Testis (tissue), 3 donors: ENCODE results near the gene LGALS12. TPM values are rescaled to one million over a fixed set of nuclear protein-coding genes. Genes with fewer than 3 reads are reported as not detected.
A peak's percentile ranks its signal among the peaks of the same experiment; 100 is the strongest.

ENCODE experiments used
- DNase-seq: peaks from one replicate; pipeline ENCODE4 v3.0.0-alpha.2; 2019
- H3K27ac ChIP-seq, 2 donors: fragments of 200-600 bp; sonication (generic); one replicate each; pipeline ENCODE4 v1.5.1; 2019
- H3K27me3 ChIP-seq: fragments of 200-600 bp; sonication (generic); one replicate; pipeline ENCODE4 v1.5.1; 2019
- H3K36me3 ChIP-seq: fragments of 200-600 bp; sonication (generic); one replicate; pipeline ENCODE4 v1.5.1; 2017; ENCODE audit warnings: low read depth; ENCODE audit errors: missing control alignments
- H3K4me1 ChIP-seq: fragments of 200-600 bp; sonication (generic); one replicate; pipeline ENCODE4 v1.5.1; 2019
- H3K4me3 ChIP-seq, 2 donors: fragments of 200-600 bp; sonication (generic); one replicate each; pipeline ENCODE4 v1.5.1; 2017 to 2019
- H3K9me3 ChIP-seq: fragments of 200-600 bp; sonication (generic); one replicate; pipeline ENCODE4 v1.5.1; 2017
- POLR2A ChIP-seq: fragments of 450-650 bp; IDR thresholded peaks from one replicate; pipeline ENCODE4 v1.6.1; 2017; ENCODE audit warnings: antibody characterized with exemption, mild to moderate bottlenecking, moderate library complexity
- WGBS, 2 donors: methylation state at CpG; one replicate each; pipeline ENCODE4 v1.1.5; 2018; 5-methylcytosine and 5-hydroxymethylcytosine counted together
- intact Hi-C: fragments of 100-400 bp; cut with DNase I; formaldehyde crosslinking; loops from one replicate; pipeline ENCODE4 v1.15.1; 2023; ENCODE audit warnings: low total_unique reads
- polyA plus RNA-seq: library from polyadenylated mRNA; stranded (reverse); fragments of 350-450 nt; fragmentation: Illumina TruSeq; extraction: RNeasy Lipid Tissue Mini Kit (QIAGEN cat#74804); gene quantifications from one replicate; pipeline ENCODE4 v1.2.3, GENCODE V29; 2014; ENCODE audit warnings: low read depth, low replicate concordance; ENCODE audit not compliant: insufficient read depth
- total RNA-seq, 2 donors: library from RNA; depleted of rRNA; stranded (reverse); fragments of >200 nt; gene quantifications; one replicate each; pipeline ENCODE4 v1.2.3, GENCODE V29; 2016
- TF ChIP-seq, protein P1 (sequence below), 3 experiments: fragments of 450-650 bp in 2 of 3; fragments of 200-600 bp in 1 of 3; sonication (generic) in 1 of 3; IDR thresholded peaks; one replicate each; pipeline ENCODE4 v1.5.1; 2016 to 2019; ENCODE audit warnings: antibody characterized with exemption in 3 of 3, mild to moderate bottlenecking in 2 of 3, moderate library complexity in 1 of 3

LGALS12 gene
- total and polyA plus RNA-seq, 3 donors from 2014 or later: 0.37 TPM; not detected in 2

DNA sequence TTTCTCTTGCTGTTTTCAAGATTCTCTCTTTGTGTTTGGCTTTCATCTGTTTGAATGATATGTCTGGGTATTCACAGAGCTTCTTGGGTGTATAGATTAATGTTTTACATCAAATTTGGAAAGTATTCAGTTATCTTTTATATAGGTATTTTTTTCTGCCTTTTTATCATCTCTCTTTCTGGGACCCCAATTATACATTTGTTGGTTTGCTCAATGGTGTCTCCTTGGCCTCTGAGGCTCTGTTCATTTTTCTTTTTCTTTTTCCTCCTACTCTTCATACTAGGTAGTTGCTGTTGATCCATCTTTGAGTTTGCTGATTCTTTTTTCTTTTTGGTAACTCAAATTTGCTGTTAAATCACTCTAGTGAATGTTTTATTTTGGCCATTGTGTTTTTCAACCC, 29.3 kb upstream of the LGALS12 start:
- no peaks in the 10 kb centered on the region for H3K9me3 ChIP-seq
- peaks cover 5% of the 10 kb centered on the region for H3K4me1 ChIP-seq
- intact Hi-C loops: no loop called here
- H3K36me3 ChIP-seq: no peaks in the 10 kb centered on the region
- TF ChIP-seq, protein P1, sequence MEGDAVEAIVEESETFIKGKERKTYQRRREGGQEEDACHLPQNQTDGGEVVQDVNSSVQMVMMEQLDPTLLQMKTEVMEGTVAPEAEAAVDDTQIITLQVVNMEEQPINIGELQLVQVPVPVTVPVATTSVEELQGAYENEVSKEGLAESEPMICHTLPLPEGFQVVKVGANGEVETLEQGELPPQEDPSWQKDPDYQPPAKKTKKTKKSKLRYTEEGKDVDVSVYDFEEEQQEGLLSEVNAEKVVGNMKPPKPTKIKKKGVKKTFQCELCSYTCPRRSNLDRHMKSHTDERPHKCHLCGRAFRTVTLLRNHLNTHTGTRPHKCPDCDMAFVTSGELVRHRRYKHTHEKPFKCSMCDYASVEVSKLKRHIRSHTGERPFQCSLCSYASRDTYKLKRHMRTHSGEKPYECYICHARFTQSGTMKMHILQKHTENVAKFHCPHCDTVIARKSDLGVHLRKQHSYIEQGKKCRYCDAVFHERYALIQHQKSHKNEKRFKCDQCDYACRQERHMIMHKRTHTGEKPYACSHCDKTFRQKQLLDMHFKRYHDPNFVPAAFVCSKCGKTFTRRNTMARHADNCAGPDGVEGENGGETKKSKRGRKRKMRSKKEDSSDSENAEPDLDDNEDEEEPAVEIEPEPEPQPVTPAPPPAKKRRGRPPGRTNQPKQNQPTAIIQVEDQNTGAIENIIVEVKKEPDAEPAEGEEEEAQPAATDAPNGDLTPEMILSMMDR (IDR thresholded peaks at IDR 0.05): no peak
- TF ChIP-seq POLR2A: no peak
- H3K27ac ChIP-seq: no peak overlapping the region
- DNase-seq: no peak
- no peaks in the 10 kb centered on the region for H3K27me3 ChIP-seq
- no peak overlapping the region for H3K4me3 ChIP-seq

DNA sequence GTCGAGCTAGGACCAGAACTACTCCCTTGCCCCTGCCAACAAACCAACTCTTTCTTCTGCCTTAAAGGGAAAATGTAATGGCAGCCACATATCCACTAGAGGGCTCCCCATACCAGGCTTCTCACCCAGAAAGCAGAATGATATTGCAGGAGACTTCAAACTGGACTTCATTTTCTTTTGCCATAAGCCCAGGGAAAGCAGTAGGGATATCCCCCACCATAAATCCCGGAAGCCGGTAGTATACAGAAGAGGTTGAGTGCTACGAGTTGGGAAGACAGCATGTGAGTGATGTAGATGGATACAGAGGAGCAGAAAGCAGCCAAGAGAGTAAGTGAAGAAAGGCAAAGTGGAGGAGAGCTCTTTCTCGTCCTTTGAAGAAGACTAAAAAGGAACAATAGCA, 27.0 kb upstream of the LGALS12 start:
- no peaks in the 10 kb centered on the region for H3K36me3 ChIP-seq
- WGBS, 2 donors: 8 to 9% methylated on average over 5 of the region's 5 CpGs
- TF ChIP-seq POLR2A: no peak
- TF ChIP-seq, protein P1 (IDR thresholded peaks at IDR 0.05): peak; percentile 72 to 94 (median 86)
- intact Hi-C loops: no loop called here
- no peak overlapping the region for H3K4me3 ChIP-seq
- peak; percentile 73 for DNase-seq
- H3K27me3 ChIP-seq: no peaks in the 10 kb centered on the region
- peaks cover 5% of the 10 kb centered on the region for H3K4me1 ChIP-seq
- no peak overlapping the region for H3K27ac ChIP-seq
- no peaks in the 10 kb centered on the region for H3K9me3 ChIP-seq

DNA sequence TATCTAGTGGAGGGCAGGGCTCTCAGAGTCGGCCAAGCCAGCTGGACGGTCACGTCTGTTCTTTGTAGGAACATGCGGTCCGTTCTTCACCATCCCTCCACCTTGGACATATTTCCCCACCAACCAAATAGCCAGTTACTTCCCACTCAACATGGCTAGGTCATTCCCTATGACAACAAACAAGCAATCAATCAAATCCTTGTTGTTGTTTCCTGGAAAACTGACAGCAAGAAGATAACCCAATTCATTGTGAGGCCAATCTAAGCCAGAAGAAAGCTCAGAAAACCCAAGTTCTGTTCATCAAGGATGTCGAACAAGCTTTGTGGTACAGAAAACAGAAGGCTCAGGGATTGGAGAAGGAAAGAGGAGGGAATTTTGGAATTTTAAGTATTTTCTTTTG, 25.8 kb upstream of the LGALS12 start:
- no peaks in the 10 kb centered on the region for H3K27me3 ChIP-seq
- no peak for TF ChIP-seq POLR2A
- TF ChIP-seq, protein P1 (IDR thresholded peaks at IDR 0.05): no peak
- H3K4me1 ChIP-seq: peaks cover 5% of the 10 kb centered on the region
- no peak overlapping the region for H3K27ac ChIP-seq
- H3K9me3 ChIP-seq: no peaks in the 10 kb centered on the region
- intact Hi-C loops: loop anchor here (10.0 kb wide), 1 partner anchor 155 kb away; no protein-coding TSS in a partner anchor
- no peaks in the 10 kb centered on the region for H3K36me3 ChIP-seq
- H3K4me3 ChIP-seq: no peak overlapping the region
- DNase-seq: no peak
- 78 to 91% methylated on average over 6 of the region's 6 CpGs for WGBS, 2 donors

DNA sequence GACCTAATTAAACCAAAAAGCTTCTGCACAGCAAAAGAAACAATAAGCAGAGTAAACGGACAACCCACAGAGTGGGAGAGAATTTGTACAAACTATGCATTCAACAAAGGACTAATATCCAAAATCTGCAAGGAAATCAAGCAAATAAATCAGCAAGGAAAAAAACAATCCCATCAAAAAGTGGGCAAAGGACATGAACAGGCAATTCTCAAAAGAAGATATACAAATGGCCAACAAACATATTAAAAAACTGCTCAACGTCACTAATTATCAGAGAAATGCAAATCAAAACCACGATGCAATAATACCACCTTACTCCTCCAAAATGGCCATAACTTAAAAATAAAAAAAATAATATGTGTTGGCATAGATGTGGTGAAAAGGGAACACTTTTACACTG, 20.1 kb upstream of the LGALS12 start:
- H3K9me3 ChIP-seq: no peaks in the 10 kb centered on the region
- no peaks in the 10 kb centered on the region for H3K27me3 ChIP-seq
- no peak for DNase-seq
- H3K27ac ChIP-seq: no peak overlapping the region
- intact Hi-C loops: loop anchor here (10.0 kb wide), 1 partner anchor 149 kb away; no protein-coding TSS in a partner anchor
- TF ChIP-seq, protein P1 (IDR thresholded peaks at IDR 0.05): no peak
- no peak for TF ChIP-seq POLR2A
- 85 to 88% methylated on average over 3 of the region's 3 CpGs for WGBS, 2 donors
- H3K4me1 ChIP-seq: peaks cover 5% of the 10 kb centered on the region
- H3K4me3 ChIP-seq: no peak overlapping the region
- no peaks in the 10 kb centered on the region for H3K36me3 ChIP-seq

DNA sequence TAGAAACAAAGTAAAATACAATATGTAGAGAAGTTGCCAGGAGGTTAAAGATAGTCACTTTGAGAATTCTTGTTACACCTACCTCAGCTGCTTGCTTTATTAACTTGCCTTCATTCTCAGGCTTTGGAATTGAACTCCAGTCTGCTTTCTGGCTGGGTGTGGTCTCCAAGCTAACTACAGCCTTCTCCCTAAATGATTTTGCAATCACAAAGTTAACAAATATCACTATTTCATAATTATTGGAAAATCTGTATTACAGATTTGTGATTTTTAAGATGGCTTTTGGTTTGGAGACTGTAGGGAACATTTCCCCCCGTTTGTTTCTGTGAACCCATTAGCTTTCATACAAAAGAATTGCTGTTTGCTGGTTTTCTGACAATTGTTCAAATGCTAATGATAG, 17.1 kb upstream of the LGALS12 start:
- no peaks in the 10 kb centered on the region for H3K36me3 ChIP-seq
- TF ChIP-seq POLR2A: no peak
- TF ChIP-seq, protein P1 (IDR thresholded peaks at IDR 0.05): no peak
- H3K27ac ChIP-seq: peak overlapping the region in 1 of 2 donors; percentile 56
- H3K4me3 ChIP-seq: no peak overlapping the region
- WGBS, 2 donors: 45 to 46% methylated on average over 1 of the region's 1 CpG
- no peaks in the 10 kb centered on the region for H3K9me3 ChIP-seq
- no peaks in the 10 kb centered on the region for H3K27me3 ChIP-seq
- no peak for DNase-seq
- intact Hi-C loops: loop anchor here (10.0 kb wide), 1 partner anchor 146 kb away; no protein-coding TSS in a partner anchor
- peaks cover 18% of the 10 kb centered on the region for H3K4me1 ChIP-seq
